Chondrocyte (in vitro differentiated cells): ENCODE results near the gene CTIF. TPM values are rescaled to one million over a fixed set of nuclear protein-coding genes. Genes with fewer than 3 reads are reported as not detected.

Experiments
- DNase-seq: peaks from one replicate; pipeline ENCODE4 v3.0.0; 2021; ENCODE audit warnings: mixed read lengths, low spot score
- H3K27ac Mint-ChIP-seq: one replicate; pipeline ENCODE4 v1.8.0; 2021; ENCODE audit warnings: mild to moderate bottlenecking, moderate library complexity, mixed read lengths; ENCODE audit not compliant: unreplicated experiment
- H3K27me3 Mint-ChIP-seq: 2 replicates; pipeline ENCODE4 v1.8.0; 2021; ENCODE audit warnings: low read depth, mixed read lengths
- H3K36me3 Mint-ChIP-seq: 2 replicates; pipeline ENCODE4 v1.8.0; 2021; ENCODE audit warnings: low read depth, mixed read lengths
- H3K4me1 Mint-ChIP-seq: 2 replicates; pipeline ENCODE4 v1.8.0; 2021; ENCODE audit warnings: low read depth, mild to moderate bottlenecking, mixed read lengths
- H3K4me3 Mint-ChIP-seq: one replicate; pipeline ENCODE4 v1.8.0; 2021; ENCODE audit warnings: mild to moderate bottlenecking, moderate library complexity, mixed read lengths; ENCODE audit not compliant: unreplicated experiment
- H3K9me3 Mint-ChIP-seq: 2 replicates; pipeline ENCODE4 v1.8.0; 2021; ENCODE audit warnings: low read depth, mixed read lengths
- CTCF ChIP-seq: fragments of 200-600 bp; sonication (generic); IDR thresholded peaks from 2 replicates; pipeline ENCODE4 v1.5.0; 2021; ENCODE audit warnings: antibody characterized with exemption, mild to moderate bottlenecking, moderate library complexity
- total RNA-seq: library from RNA; stranded (reverse); gene quantifications from 3 replicates; pipeline ENCODE4 v1.2.1, GENCODE V29; 2021

CTIF gene
- total RNA-seq, 1 donor from 2014 or later: 184 TPM

GRCh38 chr18:48594471-48595094, 55.8 kb downstream of the CTIF start:
- Mint-ChIP-seq H3K27ac (peak overlapping the region; percentile 86), H3K4me3 (no peak overlapping the region), H3K4me1 (peaks cover 76% of the 10 kb centered on the region), H3K27me3 (no peaks in the 10 kb centered on the region), H3K9me3 (no peaks in the 10 kb centered on the region), H3K36me3 (peaks cover 9% of the 10 kb centered on the region)
- TF ChIP-seq CTCF: no peak
- no peak for DNase-seq

GRCh38 chr18:48595703-48596218, 56.9 kb downstream of the CTIF start:
- no peaks in the 10 kb centered on the region for H3K9me3 Mint-ChIP-seq
- DNase-seq: no peak
- H3K4me1 Mint-ChIP-seq: peaks cover 76% of the 10 kb centered on the region
- peak overlapping the region; percentile 71 for H3K27ac Mint-ChIP-seq
- no peaks in the 10 kb centered on the region for H3K27me3 Mint-ChIP-seq
- no peak for TF ChIP-seq CTCF
- H3K36me3 Mint-ChIP-seq: peaks cover 9% of the 10 kb centered on the region
- H3K4me3 Mint-ChIP-seq: no peak overlapping the region

GRCh38 chr18:48597110-48597509, 58.3 kb downstream of the CTIF start:
- DNase-seq: no peak
- H3K36me3 Mint-ChIP-seq: peaks cover 9% of the 10 kb centered on the region
- peaks cover 76% of the 10 kb centered on the region for H3K4me1 Mint-ChIP-seq
- H3K4me3 Mint-ChIP-seq: no peak overlapping the region
- no peaks in the 10 kb centered on the region for H3K9me3 Mint-ChIP-seq
- TF ChIP-seq CTCF: no peak
- no peak overlapping the region for H3K27ac Mint-ChIP-seq
- no peaks in the 10 kb centered on the region for H3K27me3 Mint-ChIP-seq

- H3K27me3 Mint-ChIP-seq: no peaks in the 10 kb centered on the region
- TF ChIP-seq CTCF: no peak
- H3K36me3 Mint-ChIP-seq: peaks cover 9% of the 10 kb centered on the region
- no peak for DNase-seq
- H3K4me1 Mint-ChIP-seq: peaks cover 75% of the 10 kb centered on the region
- peak overlapping the region; percentile 65 for H3K27ac Mint-ChIP-seq
- H3K4me3 Mint-ChIP-seq: no peak overlapping the region
- H3K9me3 Mint-ChIP-seq: no peaks in the 10 kb centered on the region
These were observed 58.8 kb downstream of the CTIF start for GRCh38 chr18:48597671-48598070.

- no peak for TF ChIP-seq CTCF
- Mint-ChIP-seq H3K27ac (peak overlapping the region; percentile 95), H3K4me1 (peaks cover 70% of the 10 kb centered on the region), H3K36me3 (peaks cover 9% of the 10 kb centered on the region), H3K9me3 (no peaks in the 10 kb centered on the region), H3K4me3 (no peak overlapping the region), H3K27me3 (no peaks in the 10 kb centered on the region)
- no peak for DNase-seq
These were observed 60.6 kb downstream of the CTIF start for GRCh38 chr18:48599391-48599790.
